HCT116 (cell line): ENCODE data around the gene HTR7. TPM values are rescaled to one million over a fixed set of nuclear protein-coding genes. Genes with fewer than 3 reads are reported as not detected.

ENCODE experiments used
- ATAC-seq: fragments of 200-7000 bp; cut with Tn5 transposase; 2 replicates; pipeline ENCODE4 v1.9.1; 2020; ENCODE audit warnings: mild to moderate bottlenecking, moderate library complexity
- BruUV-seq: library from RNA; stranded (reverse); fragments of 400-500 nt; replicated peaks from 2 replicates; lab custom pipeline; 2021; lab: Mats Ljungman, UMichigan
- CTCF ChIA-PET: fragments of 300-600 bp; sonication (Branson Sonifier 250); formaldehyde crosslinking; loops from one replicate; lab custom pipeline; 2021; ENCODE audit warnings: antibody characterized with exemption; lab: Charles Lee
- POLR2A ChIA-PET: fragments of 300-600, 350-600 bp; sonication (Branson Sonifier 250); formaldehyde crosslinking; loops from one replicate; lab custom pipeline; 2021; ENCODE audit warnings: antibody characterized with exemption; lab: Charles Lee
- RAD21 ChIA-PET, 2 experiments: fragments of 300-600 bp; sonication (Branson Sonifier 250); formaldehyde crosslinking; loops; one replicate each; lab custom pipeline; 2023; ENCODE audit warnings: low total read pairs in 2 of 2; ENCODE audit not compliant: uncharacterized antibody in 2 of 2, unreplicated experiment in 2 of 2, low non-redundant PET in 1 of 2; lab: Charles Lee
- DNase-seq: peaks from one replicate; pipeline ENCODE4 v3.0.0-alpha.2; 2010; ENCODE audit warnings: low read depth, low spot score
- H2AFZ ChIP-seq: fragments of 200-600 bp; shearing (Covaris generic), sonication (generic); 2 replicates; pipeline ENCODE4 v1.6.1; 2017; ENCODE audit warnings: low read depth, mixed run types, mixed read lengths, antibody characterized with exemption, low read length; ENCODE audit not compliant: poor library complexity, severe bottlenecking
- H3K27ac ChIP-seq: 2 replicates; pipeline ENCODE4 v1.5.1; 2012; ENCODE audit warnings: low read depth, low read length
- H3K27me3 ChIP-seq: fragments of 200-600 bp; sonication (generic); 2 replicates; pipeline ENCODE4 v1.6.1; 2016; ENCODE audit warnings: mixed run types, low read length, mixed read lengths; ENCODE audit not compliant: insufficient read depth
- H3K36me3 ChIP-seq, 2 experiments: fragments of 200-500 bp in 1 of 2; fragments of 200-600 bp in 1 of 2; sonication (Bioruptor generic) in 1 of 2; sonication (generic) in 1 of 2; 2 replicates each; pipeline versions ENCODE4 v1.5.1 to v1.6.1; 2014 to 2016; ENCODE audit warnings: low read length in 2 of 2, inconsistent platforms in 1 of 2, mixed read lengths in 1 of 2, mixed run types in 1 of 2; ENCODE audit not compliant: insufficient read depth in 2 of 2, control insufficient read depth in 1 of 2
- H3K4me1 ChIP-seq, 2 experiments: fragments of 200-600 bp in 1 of 2; sonication (generic) in 1 of 2; 2 replicates each; pipeline versions ENCODE4 v1.5.1 to v1.6.1; 2012 to 2017; ENCODE audit warnings: low read length in 2 of 2, inconsistent platforms in 1 of 2, mild to moderate bottlenecking in 1 of 2, mixed read lengths in 1 of 2, mixed run types in 1 of 2, moderate library complexity in 1 of 2; ENCODE audit not compliant: insufficient read depth in 2 of 2, control insufficient read depth in 1 of 2
- H3K4me2 ChIP-seq: fragments of 200-600 bp; sonication (generic); 2 replicates; pipeline ENCODE4 v1.6.1; 2017; ENCODE audit warnings: mixed run types, low read length, mixed read lengths
- H3K4me3 ChIP-seq, 2 experiments: fragments of 200-600 bp in 1 of 2; sonication (generic) in 1 of 2; replicated peaks in 1 of 2; 2 replicates each; pipeline ENCODE4 v1.5.1; 2011 to 2016; ENCODE audit warnings: low read length in 2 of 2, control low read depth in 1 of 2, low read depth in 1 of 2, mild to moderate bottlenecking in 1 of 2, mixed read lengths in 1 of 2, mixed run types in 1 of 2
- H3K79me2 ChIP-seq: fragments of 200-600 bp; sonication (generic); 2 replicates; pipeline ENCODE4 v1.6.1; 2017; ENCODE audit warnings: mild to moderate bottlenecking, mixed run types, low read length, moderate library complexity, mixed read lengths; ENCODE audit not compliant: insufficient read depth
- H3K9ac ChIP-seq: fragments of 200-600 bp; sonication (generic); 2 replicates; pipeline ENCODE4 v1.6.1; 2016; ENCODE audit warnings: low read length, mixed read lengths
- H3K9me2 ChIP-seq: fragments of 200-600 bp; sonication (generic), shearing (Covaris generic); 2 replicates; pipeline ENCODE4 v1.6.1; 2017; ENCODE audit warnings: mixed run types, mild to moderate bottlenecking, moderate library complexity; ENCODE audit not compliant: insufficient read depth
- H3K9me3 ChIP-seq, 2 experiments: fragments of 200-500 bp in 1 of 2; fragments of 200-600 bp in 1 of 2; sonication (Bioruptor generic) in 1 of 2; sonication (generic) in 1 of 2; 2 replicates each; pipeline ENCODE4 v1.6.1; 2014 to 2017; ENCODE audit warnings: low read length in 2 of 2, mixed read lengths in 2 of 2, inconsistent platforms in 1 of 2, low read depth in 1 of 2, mild to moderate bottlenecking in 1 of 2, mixed run types in 1 of 2, moderate library complexity in 1 of 2; ENCODE audit not compliant: control insufficient read depth in 1 of 2, insufficient read depth in 1 of 2
- H4K20me1 ChIP-seq: fragments of 200-600 bp; sonication (generic), shearing (Covaris generic); 2 replicates; pipeline ENCODE4 v1.6.1; 2017; ENCODE audit warnings: mixed run types, mild to moderate bottlenecking, moderate library complexity; ENCODE audit not compliant: insufficient read depth
- CBX3 ChIP-seq: IDR thresholded peaks from 2 replicates; pipeline ENCODE4 v1.6.1; 2012; ENCODE audit warnings: low read depth
- CEBPB ChIP-seq: IDR thresholded peaks from 2 replicates; pipeline ENCODE4 v1.6.1; 2012; ENCODE audit warnings: low read depth
- EGR1 ChIP-seq: IDR thresholded peaks from 2 replicates; pipeline ENCODE4 v1.6.1; 2012; ENCODE audit warnings: low read depth
- ELF1 ChIP-seq: IDR thresholded peaks from 2 replicates; pipeline ENCODE4 v1.6.1; 2012; ENCODE audit warnings: low read depth, borderline replicate concordance
- EZH2phosphoT487 ChIP-seq: fragments of 200-600 bp; IDR thresholded peaks from 2 replicates; pipeline ENCODE4 v1.6.1; 2018; ENCODE audit warnings: antibody characterized with exemption, borderline replicate concordance
- POLR2AphosphoS5 ChIP-seq: IDR thresholded peaks from 2 replicates; pipeline ENCODE4 v1.6.1; 2011; ENCODE audit warnings: mild to moderate bottlenecking, low read depth, low read length, moderate library complexity
- RAD21 ChIP-seq: IDR thresholded peaks from 2 replicates; pipeline ENCODE4 v1.6.1; 2012; ENCODE audit warnings: low read depth, mild to moderate bottlenecking
- SIN3A ChIP-seq: IDR thresholded peaks from 2 replicates; pipeline ENCODE4 v1.6.1; 2012; ENCODE audit warnings: low read depth
- SP1 ChIP-seq: IDR thresholded peaks from 2 replicates; pipeline ENCODE4 v1.6.1; 2012; ENCODE audit warnings: low read depth
- SRF ChIP-seq: IDR thresholded peaks from 2 replicates; pipeline ENCODE4 v1.6.1; 2012; ENCODE audit warnings: low read depth
- YY1 ChIP-seq: IDR thresholded peaks from 2 replicates; pipeline ENCODE4 v1.6.1; 2011; ENCODE audit warnings: low read length, low read depth, moderate library complexity, mild to moderate bottlenecking; ENCODE audit not compliant: insufficient replicate concordance; ENCODE audit errors: extremely low read depth
- ZNF274 ChIP-seq: fragments of 200-500 bp; sonication (Bioruptor generic); IDR thresholded peaks from 2 replicates; pipeline ENCODE4 v1.6.1; 2014; ENCODE audit warnings: mild to moderate bottlenecking, low read depth, low read length, inconsistent platforms
- intact Hi-C: fragments of 100-400 bp; cut with micrococcal nuclease; formaldehyde crosslinking; loops from 2 replicates; pipeline ENCODE4 v1.10.0; 2022
- total RNA-seq: library from RNA; stranded (reverse); gene quantifications from one replicate; pipeline ENCODE4 v1.2.1, GENCODE V29; 2021; ENCODE audit not compliant: unreplicated experiment
- TF ChIP-seq, protein P1 (sequence below): IDR thresholded peaks from 2 replicates; pipeline ENCODE4 v1.6.1; 2012
- TF ChIP-seq, protein P2 (sequence below), 3 experiments: fragments of 200-600 bp in 1 of 3; sonication (generic) in 1 of 3; IDR thresholded peaks in 2 of 3; conservative IDR thresholded peaks in 1 of 3; 2 replicates each; pipeline ENCODE4 v1.5.1; 2012 to 2017; ENCODE audit warnings: low read depth in 2 of 3, low read length in 2 of 3, antibody characterized with exemption in 1 of 3, borderline replicate concordance in 1 of 3, control low read depth in 1 of 3, mild to moderate bottlenecking in 1 of 3, mixed read lengths in 1 of 3, mixed run types in 1 of 3, moderate library complexity in 1 of 3; ENCODE audit not compliant: insufficient read depth in 1 of 3
- TF ChIP-seq, protein P3 (sequence below): IDR thresholded peaks from 2 replicates; pipeline ENCODE4 v1.6.1; 2012; ENCODE audit warnings: low read depth

The HTR7 gene
- total RNA-seq, 1 experiment from 2014 or later = 32.2 TPM

DNA sequence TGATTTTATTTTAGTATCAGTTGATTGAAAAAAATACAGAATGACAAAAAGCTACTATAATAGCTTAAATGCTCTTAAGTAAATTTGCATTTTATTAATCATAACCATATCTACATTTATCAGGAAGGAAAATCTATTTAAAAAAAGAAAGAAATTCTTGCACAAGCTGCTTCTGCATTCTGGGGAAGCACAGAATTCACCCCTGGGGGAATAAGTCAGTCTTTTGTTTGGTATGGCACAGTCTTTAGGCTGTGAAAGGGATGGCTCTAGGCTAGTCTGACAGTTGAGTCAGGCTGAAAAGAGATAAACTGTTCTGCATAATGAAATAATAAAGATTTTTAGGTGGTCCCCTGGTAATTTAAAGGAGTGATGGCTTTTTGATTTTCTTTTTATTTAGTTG lies 37.9 kb downstream of the HTR7 start:
- H3K27me3 ChIP-seq = no peaks in the 10 kb centered on the region
- H3K4me1 ChIP-seq = peaks cover 0 to 6% of the 10 kb centered on the region in 2 experiments; a peak in 2 of 4 replicates
- TF ChIP-seq EZH2phosphoT487 (no peak), CBX3 (no peak), RAD21 (no peak), SP1 (no peak), CEBPB (no peak), EGR1 (no peak), SIN3A (no peak), POLR2AphosphoS5 (no peak), SRF (no peak), ZNF274 (no peak), ELF1 (no peak), YY1 (no peak)
- TF ChIP-seq, protein P1, sequence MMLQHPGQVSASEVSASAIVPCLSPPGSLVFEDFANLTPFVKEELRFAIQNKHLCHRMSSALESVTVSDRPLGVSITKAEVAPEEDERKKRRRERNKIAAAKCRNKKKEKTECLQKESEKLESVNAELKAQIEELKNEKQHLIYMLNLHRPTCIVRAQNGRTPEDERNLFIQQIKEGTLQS = no peak
- TF ChIP-seq, protein P2, sequence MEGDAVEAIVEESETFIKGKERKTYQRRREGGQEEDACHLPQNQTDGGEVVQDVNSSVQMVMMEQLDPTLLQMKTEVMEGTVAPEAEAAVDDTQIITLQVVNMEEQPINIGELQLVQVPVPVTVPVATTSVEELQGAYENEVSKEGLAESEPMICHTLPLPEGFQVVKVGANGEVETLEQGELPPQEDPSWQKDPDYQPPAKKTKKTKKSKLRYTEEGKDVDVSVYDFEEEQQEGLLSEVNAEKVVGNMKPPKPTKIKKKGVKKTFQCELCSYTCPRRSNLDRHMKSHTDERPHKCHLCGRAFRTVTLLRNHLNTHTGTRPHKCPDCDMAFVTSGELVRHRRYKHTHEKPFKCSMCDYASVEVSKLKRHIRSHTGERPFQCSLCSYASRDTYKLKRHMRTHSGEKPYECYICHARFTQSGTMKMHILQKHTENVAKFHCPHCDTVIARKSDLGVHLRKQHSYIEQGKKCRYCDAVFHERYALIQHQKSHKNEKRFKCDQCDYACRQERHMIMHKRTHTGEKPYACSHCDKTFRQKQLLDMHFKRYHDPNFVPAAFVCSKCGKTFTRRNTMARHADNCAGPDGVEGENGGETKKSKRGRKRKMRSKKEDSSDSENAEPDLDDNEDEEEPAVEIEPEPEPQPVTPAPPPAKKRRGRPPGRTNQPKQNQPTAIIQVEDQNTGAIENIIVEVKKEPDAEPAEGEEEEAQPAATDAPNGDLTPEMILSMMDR (IDR thresholded peaks at IDR 0.05 in 2 of 3, conservative IDR thresholded peaks at IDR 0.05 in 1 of 3; ENCODE audit: borderline replicate concordance in 1 of 3, insufficient read depth in 1 of 3, low read depth in 2 of 3, low read length in 2 of 3) = no peak
- TF ChIP-seq, protein P3, sequence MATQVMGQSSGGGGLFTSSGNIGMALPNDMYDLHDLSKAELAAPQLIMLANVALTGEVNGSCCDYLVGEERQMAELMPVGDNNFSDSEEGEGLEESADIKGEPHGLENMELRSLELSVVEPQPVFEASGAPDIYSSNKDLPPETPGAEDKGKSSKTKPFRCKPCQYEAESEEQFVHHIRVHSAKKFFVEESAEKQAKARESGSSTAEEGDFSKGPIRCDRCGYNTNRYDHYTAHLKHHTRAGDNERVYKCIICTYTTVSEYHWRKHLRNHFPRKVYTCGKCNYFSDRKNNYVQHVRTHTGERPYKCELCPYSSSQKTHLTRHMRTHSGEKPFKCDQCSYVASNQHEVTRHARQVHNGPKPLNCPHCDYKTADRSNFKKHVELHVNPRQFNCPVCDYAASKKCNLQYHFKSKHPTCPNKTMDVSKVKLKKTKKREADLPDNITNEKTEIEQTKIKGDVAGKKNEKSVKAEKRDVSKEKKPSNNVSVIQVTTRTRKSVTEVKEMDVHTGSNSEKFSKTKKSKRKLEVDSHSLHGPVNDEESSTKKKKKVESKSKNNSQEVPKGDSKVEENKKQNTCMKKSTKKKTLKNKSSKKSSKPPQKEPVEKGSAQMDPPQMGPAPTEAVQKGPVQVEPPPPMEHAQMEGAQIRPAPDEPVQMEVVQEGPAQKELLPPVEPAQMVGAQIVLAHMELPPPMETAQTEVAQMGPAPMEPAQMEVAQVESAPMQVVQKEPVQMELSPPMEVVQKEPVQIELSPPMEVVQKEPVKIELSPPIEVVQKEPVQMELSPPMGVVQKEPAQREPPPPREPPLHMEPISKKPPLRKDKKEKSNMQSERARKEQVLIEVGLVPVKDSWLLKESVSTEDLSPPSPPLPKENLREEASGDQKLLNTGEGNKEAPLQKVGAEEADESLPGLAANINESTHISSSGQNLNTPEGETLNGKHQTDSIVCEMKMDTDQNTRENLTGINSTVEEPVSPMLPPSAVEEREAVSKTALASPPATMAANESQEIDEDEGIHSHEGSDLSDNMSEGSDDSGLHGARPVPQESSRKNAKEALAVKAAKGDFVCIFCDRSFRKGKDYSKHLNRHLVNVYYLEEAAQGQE = no peak
- CTCF ChIA-PET = no interaction called here
- H3K27ac ChIP-seq = no peak overlapping the region
- no peak for ATAC-seq
- no peaks in the 10 kb centered on the region for H4K20me1 ChIP-seq
- DNase-seq = no peak
- peaks cover 0 to 10% of the 10 kb centered on the region in 2 experiments; a peak in 1 of 4 replicates for H3K9me3 ChIP-seq
- RAD21 ChIA-PET = no interaction called here
- no peak overlapping the region for H3K4me3 ChIP-seq
- H3K9ac ChIP-seq = no peak overlapping the region
- POLR2A ChIA-PET = no interaction called here
- H3K36me3 ChIP-seq = peaks cover 0 to 5% of the 10 kb centered on the region in 2 experiments; a peak in 1 of 4 replicates
- H3K9me2 ChIP-seq = no peaks in the 10 kb centered on the region
- H3K4me2 ChIP-seq = no peak overlapping the region
- intact Hi-C loops = no loop called here
- no TSS peak for BruUV-seq
- H3K79me2 ChIP-seq = peaks cover 96% of the 10 kb centered on the region
- no peak overlapping the region for H2AFZ ChIP-seq
